GM21576 (cell line): ENCODE measurements around the gene STX5.
"Not testable (repeated sequence)": the region's sequence is repeated elsewhere in the genome, so short reads cannot be mapped to it uniquely, and the experiment has no call there.

ENCODE experiments used
- ATAC-seq: cut with Tn5 transposase; IDR thresholded peaks from one replicate; pipeline ENCODE4 v1.9.1; 2021; ENCODE audit warnings: mild to moderate bottlenecking, moderate library complexity; ENCODE audit not compliant: unreplicated experiment

The STX5 gene

GRCh38 chr11:62788991-62789390, 42.9 kb downstream of the STX5 start:
- no peak for ATAC-seq

- peak; percentile 73 for ATAC-seq
Measured at GRCh38 chr11:62787005-62787759, 44.7 kb downstream of the STX5 start, which contains the start of gene TMEM179B. TMEM179B (plus strand) TSS chr11:62787402; CDS start chr11:62787432, 30 bp downstream.

GRCh38 chr11:62786318-62787004, 45.4 kb downstream of the STX5 start:
- ATAC-seq, result peak; percentile 53

- no peak for ATAC-seq
Measured at GRCh38 chr11:62782753-62783152, 49.1 kb downstream of the STX5 start.

GRCh38 chr11:62778441-62778840, 53.4 kb downstream of the STX5 start:
- no peak for ATAC-seq

- ATAC-seq, result no peak
Measured at GRCh38 chr11:62777389-62777788, 54.5 kb downstream of the STX5 start.

- no peak for ATAC-seq
Measured at GRCh38 chr11:62775646-62776045, 56.2 kb downstream of the STX5 start.

- ATAC-seq, result no peak
Measured at GRCh38 chr11:62774407-62774806, 57.4 kb downstream of the STX5 start.

- peak; percentile 73 for ATAC-seq
Measured at GRCh38 chr11:62771144-62772021, 60.5 kb downstream of the STX5 start, which contains the start of gene TAF6L. TAF6L (plus strand) TSS chr11:62771396; CDS start chr11:62775784, 4,388 bp downstream.

GRCh38 chr11:62770778-62771143, 61.1 kb downstream of the STX5 start:
- peak; percentile 7 for ATAC-seq

GRCh38 chr11:62760867-62761227, 71.0 kb downstream of the STX5 start:
- not testable (repeated sequence) for ATAC-seq

GRCh38 chr11:62757846-62758788, 73.7 kb downstream of the STX5 start:
- no peak for ATAC-seq
